Measurements from ENCODE around the gene MYL3.
A peak's percentile ranks its signal among the peaks of the same experiment; 100 is the strongest.

The MYL3 gene

DNA sequence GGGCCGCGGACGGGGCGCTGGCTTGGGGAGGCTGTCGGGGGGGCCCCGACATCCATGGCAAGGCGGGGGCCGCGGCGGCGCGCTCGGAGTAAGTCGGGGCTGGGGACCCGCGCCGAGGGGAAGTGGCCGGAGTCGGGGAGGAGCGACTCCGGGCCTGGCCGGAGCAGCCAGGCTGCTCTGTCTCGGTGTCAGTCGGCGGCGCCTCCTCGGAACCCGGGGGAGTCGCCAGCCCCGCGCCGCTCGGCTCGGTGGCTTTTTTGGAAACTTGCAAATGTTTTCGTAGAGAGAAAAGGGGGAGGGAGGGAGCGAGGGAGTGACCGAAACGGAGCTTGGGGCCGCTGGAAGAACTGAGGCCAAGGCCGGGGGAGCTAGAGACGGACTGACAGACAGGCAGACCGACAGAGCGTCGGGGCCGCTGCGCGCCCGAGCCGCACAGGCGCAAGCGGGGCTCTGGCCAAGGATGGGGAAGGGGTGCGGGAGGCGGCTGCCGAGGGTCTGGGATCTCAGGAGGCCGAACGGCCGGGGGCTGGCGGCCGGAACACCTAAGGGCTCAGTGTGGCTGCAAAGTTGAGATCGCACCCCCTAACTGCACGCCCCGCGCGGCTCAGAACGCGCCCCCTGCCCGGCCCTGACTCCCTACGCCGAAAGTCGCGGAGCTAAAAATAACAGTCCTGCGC lies 19.3 kb upstream of the MYL3 start:
- no peak overlapping the region for H3K27ac Mint-ChIP-seq
- H3K9me3 Mint-ChIP-seq: no peaks in the 10 kb centered on the region
- H3K36me3 Mint-ChIP-seq: no peaks in the 10 kb centered on the region
- H3K27me3 Mint-ChIP-seq: peaks cover 31% of the 10 kb centered on the region
- peak overlapping the region; percentile 77 for H3K4me3 Mint-ChIP-seq
- no peak for DNase-seq (ENCODE audit: low spot score in 2 of 2)
- H3K4me1 Mint-ChIP-seq: peaks cover 6% of the 10 kb centered on the region
- peak; percentile 20 for ATAC-seq (ENCODE audit: low read depth)

DNA sequence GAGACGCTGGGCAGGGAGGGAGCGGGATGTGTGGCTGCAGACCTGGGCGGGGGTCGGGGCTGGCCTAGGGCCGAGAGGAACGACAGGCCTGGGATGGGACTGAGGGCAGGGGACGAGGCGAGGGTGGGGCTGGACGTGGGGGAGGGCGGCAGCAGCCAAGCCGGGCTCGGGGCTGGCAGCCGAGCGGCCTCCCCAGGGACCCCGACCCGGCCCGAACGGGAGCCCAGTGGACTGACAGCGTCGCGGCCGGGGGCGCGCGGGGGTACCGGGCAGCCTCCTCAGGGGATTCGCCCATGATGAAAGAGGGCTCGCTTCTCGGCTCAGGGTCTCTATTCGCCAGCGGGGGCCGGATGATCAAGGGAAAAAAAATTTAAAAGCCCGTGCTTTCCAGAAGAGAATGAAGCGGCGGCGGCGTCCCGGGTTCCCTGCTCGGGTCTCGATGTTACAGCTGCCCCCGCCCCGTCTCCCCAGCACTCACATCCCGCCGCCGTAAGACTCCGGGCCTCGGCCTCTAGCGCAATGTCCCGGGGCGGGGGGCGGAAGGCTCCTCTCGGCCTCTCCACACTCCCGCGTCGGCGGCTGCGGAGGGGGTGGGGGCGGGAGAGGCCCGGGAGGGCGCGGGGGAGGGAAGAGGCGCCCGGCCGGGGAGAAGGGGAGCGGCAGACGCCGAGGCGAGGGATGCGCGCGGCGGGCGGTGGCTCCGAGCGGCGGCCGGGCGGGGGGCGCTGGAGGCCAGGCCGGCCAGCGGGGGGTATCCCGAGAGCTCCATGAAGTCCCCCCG lies 18.5 kb upstream of the MYL3 start:
- H3K9me3 Mint-ChIP-seq: no peaks in the 10 kb centered on the region
- peaks cover 6% of the 10 kb centered on the region for H3K4me1 Mint-ChIP-seq
- no peak overlapping the region for H3K27ac Mint-ChIP-seq
- H3K4me3 Mint-ChIP-seq: peak overlapping the region; percentile 83
- H3K27me3 Mint-ChIP-seq: peaks cover 31% of the 10 kb centered on the region
- H3K36me3 Mint-ChIP-seq: no peaks in the 10 kb centered on the region
- no peak for DNase-seq (ENCODE audit: low spot score in 2 of 2)
- peak; percentile 42 for ATAC-seq (ENCODE audit: low read depth)

DNA sequence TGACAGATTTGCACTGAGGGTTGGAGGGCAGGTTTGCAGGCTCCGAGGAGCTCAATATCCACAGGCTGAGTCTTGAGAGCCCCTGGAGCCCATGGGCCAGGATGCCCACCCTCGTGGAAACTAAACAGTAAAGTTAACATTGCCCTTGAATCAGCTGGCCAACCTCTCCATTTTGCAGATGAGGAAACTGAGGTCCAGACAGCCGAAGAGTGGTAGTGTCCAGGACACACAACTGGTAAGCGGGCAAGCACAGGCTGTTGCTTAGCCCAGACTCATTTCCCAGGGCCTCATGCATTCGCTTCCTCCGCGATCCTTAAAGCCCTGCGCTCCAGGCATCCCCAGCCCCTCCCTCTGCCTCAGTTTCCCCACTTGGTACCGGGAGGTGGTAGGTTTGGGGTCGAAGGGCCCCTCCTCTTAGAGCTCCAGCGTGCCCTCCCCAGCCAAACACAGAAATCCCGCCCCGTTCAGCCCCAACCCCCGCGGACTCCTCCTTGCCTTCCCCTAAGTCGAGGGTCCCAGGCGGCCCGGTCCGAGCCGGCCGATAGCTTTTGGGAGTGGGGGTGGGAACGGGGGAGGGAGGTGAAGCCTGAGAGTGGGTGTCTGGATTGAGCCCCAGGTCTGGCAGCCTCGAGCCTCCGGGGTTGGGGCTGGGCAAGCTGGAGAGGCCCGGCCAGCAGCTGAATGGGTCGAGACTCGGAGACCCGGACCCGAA lies 17.8 kb upstream of the MYL3 start:
- DNase-seq (ENCODE audit: low spot score in 2 of 2): no peak
- H3K4me1 Mint-ChIP-seq: peaks cover 6% of the 10 kb centered on the region
- H3K36me3 Mint-ChIP-seq: no peaks in the 10 kb centered on the region
- H3K9me3 Mint-ChIP-seq: no peaks in the 10 kb centered on the region
- ATAC-seq (ENCODE audit: low read depth): no peak
- peaks cover 31% of the 10 kb centered on the region for H3K27me3 Mint-ChIP-seq
- peak overlapping the region; percentile 65 for H3K4me3 Mint-ChIP-seq
- no peak overlapping the region for H3K27ac Mint-ChIP-seq

GRCh38 chr3:46878781-46879436 lies 15.7 kb upstream of the MYL3 start:
- no peak for ATAC-seq (ENCODE audit: low read depth)
- peaks cover 19% of the 10 kb centered on the region for H3K27me3 Mint-ChIP-seq
- H3K27ac Mint-ChIP-seq: no peak overlapping the region

GRCh38 chr3:46877406-46878125 lies 14.3 kb upstream of the MYL3 start, which contains the start of gene PTH1R:
Gene PTH1R (plus strand): TSS chr3:46877721. CDS start chr3:46883560, 5,839 bp downstream.
- Mint-ChIP-seq H3K36me3 (no peaks in the 10 kb centered on the region), H3K9me3 (no peaks in the 10 kb centered on the region), H3K27me3 (peaks cover 13% of the 10 kb centered on the region), H3K4me3 (no peak within 1 kb of the TSS), H3K4me1 (peaks cover 15% of the 10 kb centered on the region), H3K27ac (no peak within 1 kb of the TSS)
- no peak for ATAC-seq (ENCODE audit: low read depth)
- DNase-seq (ENCODE audit: low spot score in 2 of 2): no peak

More at GRCh38 chr3:46878781-46879436, 15.7 kb upstream of the MYL3 start:
- no peaks in the 10 kb centered on the region for H3K36me3 Mint-ChIP-seq
- H3K4me3 Mint-ChIP-seq: no peak overlapping the region
- no peaks in the 10 kb centered on the region for H3K9me3 Mint-ChIP-seq
- DNase-seq (ENCODE audit: low spot score in 2 of 2): no peak
- H3K4me1 Mint-ChIP-seq: peaks cover 9% of the 10 kb centered on the region

DNA sequence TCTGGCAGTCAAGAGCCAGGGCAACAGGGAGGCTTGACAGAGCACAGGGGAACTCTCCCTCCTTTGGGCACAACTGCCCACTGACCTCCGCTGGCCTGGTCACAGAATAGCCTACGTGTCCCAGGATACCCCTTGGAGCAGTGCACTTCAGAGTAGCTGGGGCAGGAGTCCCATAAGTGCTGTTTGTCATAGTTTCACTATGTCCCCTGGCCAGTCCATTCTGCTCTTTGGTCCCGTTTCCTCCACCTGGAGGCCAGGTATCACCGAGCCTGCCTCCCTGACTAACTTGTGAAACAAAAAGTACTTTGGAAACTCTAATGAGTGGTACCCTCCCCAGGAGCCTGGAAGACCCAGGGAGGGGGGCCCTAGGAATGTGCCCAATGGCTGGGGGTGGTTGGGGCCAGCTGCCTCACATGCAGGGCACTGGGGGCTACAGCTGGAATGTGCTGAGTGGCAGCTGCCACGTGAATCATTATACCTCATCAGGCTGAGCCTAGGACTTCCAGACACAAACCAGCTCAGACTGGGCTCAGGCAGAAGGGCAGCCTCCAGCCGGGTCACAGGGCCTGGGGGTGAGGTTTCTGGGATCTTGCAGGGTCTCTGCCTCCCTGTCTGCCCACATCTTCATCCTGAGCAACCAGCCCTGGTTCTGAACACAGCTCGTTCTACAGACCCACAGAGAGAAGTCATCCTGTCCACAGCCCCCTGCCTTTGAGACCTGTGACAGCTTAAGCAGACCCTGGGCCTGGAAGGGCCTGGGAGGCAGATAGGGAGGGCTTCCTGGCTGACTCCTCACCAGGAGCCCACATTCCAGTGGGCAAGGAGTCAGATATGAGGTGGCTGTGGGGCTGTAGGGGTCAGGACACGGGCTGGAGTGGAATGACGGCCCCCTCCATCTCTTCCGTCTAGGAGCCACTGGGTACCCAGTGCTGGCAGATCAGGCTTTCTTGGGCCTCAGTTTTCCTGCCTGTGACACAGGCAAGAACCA lies 13.4 kb upstream of the MYL3 start:
- Mint-ChIP-seq H3K27me3 (peaks cover 11% of the 10 kb centered on the region), H3K4me3 (no peak overlapping the region), H3K9me3 (no peaks in the 10 kb centered on the region), H3K27ac (no peak overlapping the region), H3K4me1 (peaks cover 13% of the 10 kb centered on the region), H3K36me3 (no peaks in the 10 kb centered on the region)
- no peak for ATAC-seq (ENCODE audit: low read depth)
- no peak for DNase-seq (ENCODE audit: low spot score in 2 of 2)

GRCh38 chr3:46875560-46875959 lies 12.3 kb upstream of the MYL3 start:
- Mint-ChIP-seq H3K27ac (no peak overlapping the region), H3K4me3 (no peak overlapping the region), H3K27me3 (peaks cover 13% of the 10 kb centered on the region), H3K9me3 (no peaks in the 10 kb centered on the region), H3K4me1 (peaks cover 13% of the 10 kb centered on the region), H3K36me3 (no peaks in the 10 kb centered on the region)
- ATAC-seq (ENCODE audit: low read depth): no peak
- DNase-seq (ENCODE audit: low spot score in 2 of 2): no peak

- no peaks in the 10 kb centered on the region for H3K9me3 Mint-ChIP-seq
- H3K4me1 Mint-ChIP-seq: peaks cover 13% of the 10 kb centered on the region
- H3K27me3 Mint-ChIP-seq: peaks cover 15% of the 10 kb centered on the region
- no peaks in the 10 kb centered on the region for H3K36me3 Mint-ChIP-seq
- DNase-seq (ENCODE audit: low spot score in 2 of 2): no peak
- no peak overlapping the region for H3K4me3 Mint-ChIP-seq
- no peak for ATAC-seq (ENCODE audit: low read depth)
- no peak overlapping the region for H3K27ac Mint-ChIP-seq
Observed at GRCh38 chr3:46874430-46874829, 11.2 kb upstream of the MYL3 start.

GRCh38 chr3:46873521-46873920 lies 10.3 kb upstream of the MYL3 start:
- Mint-ChIP-seq H3K4me3 (no peak overlapping the region), H3K9me3 (no peaks in the 10 kb centered on the region), H3K36me3 (no peaks in the 10 kb centered on the region), H3K27ac (no peak overlapping the region), H3K4me1 (peaks cover 13% of the 10 kb centered on the region), H3K27me3 (peaks cover 15% of the 10 kb centered on the region)
- ATAC-seq (ENCODE audit: low read depth) (no peak), DNase-seq (ENCODE audit: low spot score in 2 of 2) (no peak)

GRCh38 chr3:46871222-46871621 lies 8.0 kb upstream of the MYL3 start:
- no peak overlapping the region for H3K27ac Mint-ChIP-seq
- H3K9me3 Mint-ChIP-seq: no peaks in the 10 kb centered on the region
- peaks cover 17% of the 10 kb centered on the region for H3K27me3 Mint-ChIP-seq
- no peak overlapping the region for H3K4me3 Mint-ChIP-seq
- ATAC-seq (ENCODE audit: low read depth) (no peak), DNase-seq (ENCODE audit: low spot score in 2 of 2) (no peak)
- H3K36me3 Mint-ChIP-seq: no peaks in the 10 kb centered on the region
- H3K4me1 Mint-ChIP-seq: peaks cover 16% of the 10 kb centered on the region

DNA sequence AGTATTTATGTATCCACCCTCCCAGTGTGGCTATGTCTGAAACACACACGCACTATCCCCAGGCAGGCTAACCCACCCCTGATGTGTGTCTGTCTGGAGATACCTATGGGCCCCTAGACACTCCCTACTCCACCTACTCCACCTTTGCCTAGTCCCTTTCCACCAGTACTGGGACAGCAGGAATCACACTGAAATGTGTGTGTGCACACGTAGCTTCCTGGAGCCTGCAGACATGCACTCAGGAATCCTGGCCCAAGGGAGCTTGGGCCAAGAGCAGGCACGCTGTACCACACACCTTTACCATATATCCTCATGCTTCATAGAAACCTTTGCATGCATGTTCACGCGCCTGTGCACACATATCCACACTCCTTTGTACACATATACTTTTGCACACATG lies 7.4 kb upstream of the MYL3 start:
- H3K36me3 Mint-ChIP-seq: no peaks in the 10 kb centered on the region
- H3K4me1 Mint-ChIP-seq: peaks cover 16% of the 10 kb centered on the region
- H3K4me3 Mint-ChIP-seq: no peak overlapping the region
- no peak for DNase-seq (ENCODE audit: low spot score in 2 of 2)
- no peak for ATAC-seq (ENCODE audit: low read depth)
- peaks cover 17% of the 10 kb centered on the region for H3K27me3 Mint-ChIP-seq
- H3K9me3 Mint-ChIP-seq: no peaks in the 10 kb centered on the region
- no peak overlapping the region for H3K27ac Mint-ChIP-seq

DNA sequence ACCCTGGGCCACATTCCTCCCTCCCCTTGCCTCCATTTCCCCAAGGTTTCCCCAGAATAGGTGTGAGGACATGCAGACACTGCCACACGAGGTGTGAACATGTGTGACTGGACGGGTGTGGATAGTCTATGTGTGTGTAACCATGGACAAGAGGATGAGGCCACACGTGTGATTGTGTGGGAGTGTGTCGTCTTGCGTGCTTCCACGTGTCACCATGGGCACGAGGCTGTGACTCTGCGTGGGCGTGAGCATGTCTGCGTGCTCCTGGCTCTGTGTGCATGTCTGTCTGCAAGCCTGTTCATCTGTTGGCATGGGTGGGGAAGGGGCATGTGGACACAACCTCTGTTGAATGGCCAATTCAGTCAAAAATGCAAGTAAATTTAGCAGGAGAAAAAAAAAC lies 6.2 kb upstream of the MYL3 start:
- H3K9me3 Mint-ChIP-seq: no peaks in the 10 kb centered on the region
- no peaks in the 10 kb centered on the region for H3K36me3 Mint-ChIP-seq
- H3K27ac Mint-ChIP-seq: no peak overlapping the region
- DNase-seq (ENCODE audit: low spot score in 2 of 2) (no peak), ATAC-seq (ENCODE audit: low read depth) (no peak)
- no peak overlapping the region for H3K4me3 Mint-ChIP-seq
- H3K27me3 Mint-ChIP-seq: peaks cover 17% of the 10 kb centered on the region
- peaks cover 15% of the 10 kb centered on the region for H3K4me1 Mint-ChIP-seq
